Lung (tissue), 12 donors: Measurements from ENCODE around the gene UBN1. TPM values are rescaled to one million over a fixed set of nuclear protein-coding genes. Genes with fewer than 3 reads are reported as not detected.

Experiments
- ATAC-seq: fragments of 200-7000 bp; cut with Tn5 transposase; one replicate; pipeline ENCODE4 v1.9.1; 2020; ENCODE audit warnings: moderate number of reproducible peaks; ENCODE audit not compliant: insufficient read depth, low FRiP score
- DNase-seq, 3 donors: peaks; one replicate each; pipeline ENCODE4 v3.0.0-alpha.2; 2013 to 2017
- H3K27ac ChIP-seq, 2 donors: one replicate each; pipeline ENCODE4 v1.5.1; 2013; ENCODE audit warnings: mild to moderate bottlenecking in 2 of 2, moderate library complexity in 2 of 2, control low read depth in 1 of 2, inconsistent platforms in 1 of 2, low read depth in 1 of 2, low read length in 1 of 2
- H3K27me3 ChIP-seq, 3 donors: one replicate each; pipeline ENCODE4 v1.5.1; 2013; ENCODE audit warnings: low read length in 2 of 3; ENCODE audit not compliant: control insufficient read depth in 3 of 3, insufficient read depth in 3 of 3
- H3K36me3 ChIP-seq, 4 donors: one replicate each; pipeline ENCODE4 v1.5.1; 2013; ENCODE audit warnings: low read length in 4 of 4, mild to moderate bottlenecking in 1 of 4, moderate library complexity in 1 of 4; ENCODE audit not compliant: control insufficient read depth in 4 of 4, insufficient read depth in 4 of 4
- H3K4me1 ChIP-seq, 5 donors: one replicate each; pipeline ENCODE4 v1.5.1; 2013; ENCODE audit warnings: low read length in 5 of 5, mild to moderate bottlenecking in 2 of 5, moderate library complexity in 1 of 5; ENCODE audit not compliant: control insufficient read depth in 5 of 5, insufficient read depth in 5 of 5
- H3K4me3 ChIP-seq: one replicate; pipeline ENCODE4 v1.5.1; 2013; ENCODE audit warnings: mild to moderate bottlenecking, control low read depth, moderate library complexity
- H3K9ac ChIP-seq, 2 donors: one replicate each; pipeline ENCODE4 v1.5.1; 2013; ENCODE audit warnings: low read length in 2 of 2, control low read depth in 1 of 2; ENCODE audit not compliant: insufficient read depth in 1 of 2
- H3K9me3 ChIP-seq, 4 donors: one replicate each; pipeline ENCODE4 v1.5.1; 2013; ENCODE audit warnings: low read length in 3 of 4, mild to moderate bottlenecking in 1 of 4, moderate library complexity in 1 of 4; ENCODE audit not compliant: control insufficient read depth in 4 of 4, insufficient read depth in 3 of 4
- CTCF ChIP-seq: IDR thresholded peaks from 2 replicates; pipeline ENCODE4 v1.5.1; 2012; ENCODE audit warnings: mild to moderate bottlenecking; ENCODE audit errors: control extremely low read depth, extremely low read depth
- WGBS, 2 donors: extraction: QIAGEN DNeasy Blood & Tissue Kit; methylation state at CpG; one replicate each; pipeline ENCODE4 v1.1.7; 2013; 5-methylcytosine and 5-hydroxymethylcytosine counted together
- polyA plus RNA-seq, 2 donors: library from polyadenylated mRNA; stranded (reverse); fragments of 200-250 nt; gene quantifications; one replicate each; pipeline ENCODE4 v1.2.1, GENCODE V29; 2013
- total RNA-seq, 2 donors: library from RNA; depleted of rRNA in 1 of 2; stranded (reverse); fragments of >200 nt in 1 of 2; gene quantifications; one replicate each; pipeline ENCODE4 v1.2.1, GENCODE V29; 2014 to 2021
- donor health status: control.
- donor health status: control.
- donor health status: Bipolar disorder and iron deficiency.
- donor health status: healthy.
- donor health status: DM: yes; HTN: yes; CAD: no.

UBN1 gene
- total and polyA plus RNA-seq, 4 donors = 13.3 to 37.8 (median 19.9) TPM

- no peak for DNase-seq
- Histone ChIP-seq H3K36me3 (peaks cover 7 to 68% (median 11%) of the 10 kb centered on the region in 4 donors), H3K27me3 (no peaks in the 10 kb centered on the region), H3K4me1 (peaks cover 0 to 20% (median 5%) of the 10 kb centered on the region in 5 donors), H3K9me3 (peaks cover 0 to 2% (median 0%) of the 10 kb centered on the region in 4 donors), H3K9ac (no peak overlapping the region), H3K4me3 (no peak overlapping the region), H3K27ac (no peak overlapping the region)
- ATAC-seq = no peak
- WGBS, 2 donors = 83 to 86% methylated on average over 9 of the region's 9 CpGs
- no peak for TF ChIP-seq CTCF
These were observed 41.3 kb downstream of the UBN1 start for GRCh38 chr16:4888428-4889135.

- H3K4me1 ChIP-seq = peaks cover 0 to 20% (median 5%) of the 10 kb centered on the region in 5 donors
- no peak overlapping the region for H3K27ac ChIP-seq
- no peak for ATAC-seq
- no peak for DNase-seq
- no peak overlapping the region for H3K4me3 ChIP-seq
- no peaks in the 10 kb centered on the region for H3K27me3 ChIP-seq
- no peak overlapping the region for H3K9ac ChIP-seq
- TF ChIP-seq CTCF = no peak
- WGBS, 2 donors = 87 to 93% methylated on average over 11 of the region's 11 CpGs
- peaks cover 0 to 2% (median 0%) of the 10 kb centered on the region in 4 donors for H3K9me3 ChIP-seq
- peaks cover 2 to 58% (median 3%) of the 10 kb centered on the region in 4 donors for H3K36me3 ChIP-seq
These were observed 42.7 kb downstream of the UBN1 start for GRCh38 chr16:4890026-4890425.

- TF ChIP-seq CTCF = no peak
- Histone ChIP-seq H3K4me1 (peaks cover 0 to 20% (median 5%) of the 10 kb centered on the region in 5 donors), H3K9ac (no peak overlapping the region), H3K4me3 (no peak overlapping the region), H3K27me3 (no peaks in the 10 kb centered on the region), H3K27ac (no peak overlapping the region), H3K36me3 (peaks cover 0 to 56% (median under 1%) of the 10 kb centered on the region in 4 donors), H3K9me3 (peaks cover 0 to 2% (median 0%) of the 10 kb centered on the region in 4 donors)
- ATAC-seq (no peak), DNase-seq (no peak)
- 95 to 96% methylated on average over 16 of the region's 16 CpGs for WGBS, 2 donors
These were observed 43.4 kb downstream of the UBN1 start for GRCh38 chr16:4890686-4891085.
